Lung (tissue), 12 donors: Measurements from ENCODE around the gene PSD. TPM values are rescaled to one million over a fixed set of nuclear protein-coding genes. Genes with fewer than 3 reads are reported as not detected.
A peak's percentile ranks its signal among the peaks of the same experiment; 100 is the strongest.

Experiments
- ATAC-seq: fragments of 200-7000 bp; cut with Tn5 transposase; one replicate; pipeline ENCODE4 v1.9.1; 2020; ENCODE audit warnings: moderate number of reproducible peaks; ENCODE audit not compliant: insufficient read depth, low FRiP score
- DNase-seq, 3 donors: peaks; one replicate each; pipeline ENCODE4 v3.0.0-alpha.2; 2013 to 2017
- H3K27ac ChIP-seq, 2 donors: one replicate each; pipeline ENCODE4 v1.5.1; 2013; ENCODE audit warnings: mild to moderate bottlenecking in 2 of 2, moderate library complexity in 2 of 2, control low read depth in 1 of 2, inconsistent platforms in 1 of 2, low read depth in 1 of 2, low read length in 1 of 2
- H3K27me3 ChIP-seq, 3 donors: one replicate each; pipeline ENCODE4 v1.5.1; 2013; ENCODE audit warnings: low read length in 2 of 3; ENCODE audit not compliant: control insufficient read depth in 3 of 3, insufficient read depth in 3 of 3
- H3K36me3 ChIP-seq, 4 donors: one replicate each; pipeline ENCODE4 v1.5.1; 2013; ENCODE audit warnings: low read length in 4 of 4, mild to moderate bottlenecking in 1 of 4, moderate library complexity in 1 of 4; ENCODE audit not compliant: control insufficient read depth in 4 of 4, insufficient read depth in 4 of 4
- H3K4me1 ChIP-seq, 5 donors: one replicate each; pipeline ENCODE4 v1.5.1; 2013; ENCODE audit warnings: low read length in 5 of 5, mild to moderate bottlenecking in 2 of 5, moderate library complexity in 1 of 5; ENCODE audit not compliant: control insufficient read depth in 5 of 5, insufficient read depth in 5 of 5
- H3K4me3 ChIP-seq: one replicate; pipeline ENCODE4 v1.5.1; 2013; ENCODE audit warnings: mild to moderate bottlenecking, control low read depth, moderate library complexity
- H3K9ac ChIP-seq, 2 donors: one replicate each; pipeline ENCODE4 v1.5.1; 2013; ENCODE audit warnings: low read length in 2 of 2, control low read depth in 1 of 2; ENCODE audit not compliant: insufficient read depth in 1 of 2
- H3K9me3 ChIP-seq, 4 donors: one replicate each; pipeline ENCODE4 v1.5.1; 2013; ENCODE audit warnings: low read length in 3 of 4, mild to moderate bottlenecking in 1 of 4, moderate library complexity in 1 of 4; ENCODE audit not compliant: control insufficient read depth in 4 of 4, insufficient read depth in 3 of 4
- CTCF ChIP-seq: IDR thresholded peaks from 2 replicates; pipeline ENCODE4 v1.5.1; 2012; ENCODE audit warnings: mild to moderate bottlenecking; ENCODE audit errors: control extremely low read depth, extremely low read depth
- WGBS, 2 donors: extraction: QIAGEN DNeasy Blood & Tissue Kit; methylation state at CpG; one replicate each; pipeline ENCODE4 v1.1.7; 2013; 5-methylcytosine and 5-hydroxymethylcytosine counted together
- polyA plus RNA-seq, 2 donors: library from polyadenylated mRNA; stranded (reverse); fragments of 200-250 nt; gene quantifications; one replicate each; pipeline ENCODE4 v1.2.1, GENCODE V29; 2013
- total RNA-seq, 2 donors: library from RNA; depleted of rRNA in 1 of 2; stranded (reverse); fragments of >200 nt in 1 of 2; gene quantifications; one replicate each; pipeline ENCODE4 v1.2.1, GENCODE V29; 2014 to 2021
- donor health status: control.
- donor health status: control.
- donor health status: Bipolar disorder and iron deficiency.
- donor health status: healthy.
- donor health status: DM: yes; HTN: yes; CAD: no.

The PSD gene
- total and polyA plus RNA-seq, 4 donors, result 1.1 to 5.3 (median 3.2) TPM

GRCh38 chr10:102375867-102376266, 42.7 kb downstream of the PSD start:
- no peak for TF ChIP-seq CTCF
- H3K36me3 ChIP-seq, result peaks cover 22 to 53% (median 42%) of the 10 kb centered on the region in 4 donors

GRCh38 chr10:102375250-102375649, 43.3 kb downstream of the PSD start:
- TF ChIP-seq CTCF, result no peak
- WGBS, 2 donors, result 89 to 90% methylated on average over 7 of the region's 7 CpGs
- Histone ChIP-seq H3K36me3 (peaks cover 24 to 53% (median 45%) of the 10 kb centered on the region in 4 donors), H3K4me1 (no peaks in the 10 kb centered on the region), H3K9ac (no peak overlapping the region), H3K27me3 (no peaks in the 10 kb centered on the region), H3K27ac (no peak overlapping the region), H3K4me3 (no peak overlapping the region), H3K9me3 (peaks cover 0 to 6% (median 4%) of the 10 kb centered on the region in 4 donors)
- no peak for ATAC-seq
- no peak for DNase-seq

More at GRCh38 chr10:102375867-102376266, 42.7 kb downstream of the PSD start:
- Histone ChIP-seq H3K4me1 (no peaks in the 10 kb centered on the region), H3K27me3 (no peaks in the 10 kb centered on the region), H3K27ac (no peak overlapping the region), H3K4me3 (no peak overlapping the region), H3K9ac (no peak overlapping the region), H3K9me3 (peaks cover 0 to 3% (median 2%) of the 10 kb centered on the region in 4 donors)
- no peak for ATAC-seq
- WGBS, 2 donors, result 87 to 98% methylated on average over 2 of the region's 2 CpGs
- DNase-seq, result no peak

- H3K27ac ChIP-seq, result no peak overlapping the region
- no peaks in the 10 kb centered on the region for H3K27me3 ChIP-seq
- no peaks in the 10 kb centered on the region for H3K4me1 ChIP-seq
- 96 to 98% methylated on average over 2 of the region's 2 CpGs for WGBS, 2 donors
- DNase-seq (no peak), ATAC-seq (no peak)
- no peak overlapping the region for H3K9ac ChIP-seq
- H3K9me3 ChIP-seq, result peaks cover 0 to 6% (median 4%) of the 10 kb centered on the region in 4 donors
- H3K4me3 ChIP-seq, result no peak overlapping the region
- TF ChIP-seq CTCF, result no peak
- H3K36me3 ChIP-seq, result peaks cover 50 to 66% (median 59%) of the 10 kb centered on the region in 4 donors
Measured at GRCh38 chr10:102371295-102371694, 47.3 kb downstream of the PSD start.

GRCh38 chr10:102368077-102368476, 50.5 kb downstream of the PSD start:
- DNase-seq, result no peak
- Histone ChIP-seq H3K36me3 (peaks cover 56 to 63% (median 62%) of the 10 kb centered on the region in 4 donors), H3K4me1 (no peaks in the 10 kb centered on the region), H3K27ac (peak overlapping the region in 1 of 2 donors; percentile 0), H3K4me3 (no peak overlapping the region), H3K27me3 (no peaks in the 10 kb centered on the region), H3K9ac (no peak overlapping the region), H3K9me3 (peaks cover 0 to 6% (median 3%) of the 10 kb centered on the region in 4 donors)
- WGBS, 2 donors, result 66 to 96% methylated on average over 3 of the region's 3 CpGs
- no peak for TF ChIP-seq CTCF
- peak; percentile 62 for ATAC-seq
